Fibroblast of upper back skin (primary cell): ENCODE measurements around the gene CATSPER4.

Experiments used
- DNase-seq: peaks from one replicate; pipeline ENCODE4 v3.0.0-alpha.2; 2013

The CATSPER4 gene

DNA sequence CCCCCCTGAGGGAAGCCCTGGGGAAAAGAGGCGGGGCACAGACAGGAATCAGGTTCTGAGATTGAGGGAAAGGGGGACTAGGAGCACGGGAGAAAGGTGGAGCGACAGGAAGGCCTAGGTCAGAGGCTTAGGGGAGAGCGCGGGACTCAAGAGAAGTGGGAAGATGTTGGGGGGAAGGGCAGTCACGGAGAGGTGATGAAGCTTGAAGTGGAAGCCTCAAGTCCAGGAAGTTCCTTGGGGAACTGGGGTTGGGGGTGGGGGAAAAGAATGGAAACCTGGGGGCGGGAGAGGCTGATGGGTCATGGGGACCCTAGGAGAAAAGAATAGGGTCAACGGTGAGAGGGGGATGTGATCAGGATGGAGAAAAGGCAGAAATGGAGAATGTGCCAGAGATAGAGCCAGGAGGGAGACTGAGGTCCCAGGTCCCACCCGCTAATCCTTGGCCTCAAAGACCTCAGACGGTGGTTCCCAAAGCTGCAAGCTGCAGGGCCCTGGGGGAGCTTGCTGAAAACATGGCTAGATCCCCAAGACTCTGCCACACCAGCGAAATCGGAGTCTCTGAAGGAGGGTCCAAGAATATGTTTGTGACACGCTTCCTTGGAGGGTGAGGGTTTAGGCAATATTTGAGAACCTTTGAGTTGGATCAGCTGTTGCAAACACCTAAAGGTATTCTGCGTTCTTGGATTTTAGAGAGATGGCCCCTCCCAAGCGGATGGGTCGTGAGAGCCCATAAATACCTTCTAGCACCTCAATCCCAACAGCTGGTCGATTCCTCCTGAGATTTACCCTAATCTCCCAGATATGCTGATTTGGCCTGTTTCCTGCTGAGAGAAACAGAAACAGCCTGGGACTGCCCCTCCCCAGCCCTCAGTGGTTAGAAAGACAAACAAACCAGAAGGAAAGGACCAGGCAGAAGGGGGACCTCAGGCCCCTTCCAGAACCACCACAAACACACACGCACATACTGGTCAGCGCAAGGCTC, 25.2 kb upstream of the CATSPER4 start:
- DNase-seq: no peak

DNA sequence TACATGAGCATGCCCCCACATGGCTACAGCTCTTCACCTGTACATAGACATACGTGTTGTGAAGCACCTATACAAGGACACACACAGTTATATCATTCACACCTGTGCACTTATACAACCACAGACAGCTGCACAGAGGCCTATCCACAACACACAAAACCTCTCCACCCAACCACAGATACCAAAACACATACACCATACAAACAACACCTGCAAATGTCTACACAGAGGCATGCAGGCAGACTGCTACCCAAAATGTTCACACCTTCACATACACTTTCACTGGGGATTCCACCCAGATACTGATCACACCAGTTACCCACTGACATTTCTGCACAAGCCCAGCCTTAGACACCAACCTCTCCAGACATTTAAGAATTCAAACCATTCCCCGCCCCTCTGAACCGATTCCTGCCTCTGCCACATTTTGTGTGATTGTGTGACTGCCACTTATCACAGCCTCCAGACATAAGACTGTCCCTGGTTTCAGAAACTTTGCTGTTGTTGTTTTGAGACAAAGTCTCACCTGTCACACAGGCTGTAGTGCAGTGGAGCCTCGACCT, 23.6 kb upstream of the CATSPER4 start:
- DNase-seq: no peak

- DNase-seq: no peak
Observed at GRCh38 chr1:26168410-26169197, 21.8 kb upstream of the CATSPER4 start, which contains the start of gene C1orf232. TSS of gene C1orf232 (minus strand) at chr1:26168963. CDS start at chr1:26168499, 464 bp downstream.

DNA sequence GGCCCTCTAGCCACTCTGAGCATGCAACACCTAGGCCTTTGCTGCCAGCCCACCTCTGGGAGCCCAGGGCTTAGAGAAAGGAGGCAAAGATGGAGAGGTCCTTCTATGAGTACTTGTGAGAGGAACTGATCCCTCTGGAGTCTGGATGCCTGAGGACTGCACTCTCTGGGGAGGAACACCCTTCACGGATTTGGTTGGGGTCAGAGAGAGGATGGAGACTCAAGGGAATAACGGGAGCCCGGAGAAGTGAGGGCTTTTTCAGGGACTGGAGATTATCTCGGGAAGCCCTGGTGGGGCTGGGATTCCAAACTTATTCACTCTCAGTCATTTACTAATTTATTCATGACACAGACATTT, 21.2 kb upstream of the CATSPER4 start:
- DNase-seq: no peak

DNA sequence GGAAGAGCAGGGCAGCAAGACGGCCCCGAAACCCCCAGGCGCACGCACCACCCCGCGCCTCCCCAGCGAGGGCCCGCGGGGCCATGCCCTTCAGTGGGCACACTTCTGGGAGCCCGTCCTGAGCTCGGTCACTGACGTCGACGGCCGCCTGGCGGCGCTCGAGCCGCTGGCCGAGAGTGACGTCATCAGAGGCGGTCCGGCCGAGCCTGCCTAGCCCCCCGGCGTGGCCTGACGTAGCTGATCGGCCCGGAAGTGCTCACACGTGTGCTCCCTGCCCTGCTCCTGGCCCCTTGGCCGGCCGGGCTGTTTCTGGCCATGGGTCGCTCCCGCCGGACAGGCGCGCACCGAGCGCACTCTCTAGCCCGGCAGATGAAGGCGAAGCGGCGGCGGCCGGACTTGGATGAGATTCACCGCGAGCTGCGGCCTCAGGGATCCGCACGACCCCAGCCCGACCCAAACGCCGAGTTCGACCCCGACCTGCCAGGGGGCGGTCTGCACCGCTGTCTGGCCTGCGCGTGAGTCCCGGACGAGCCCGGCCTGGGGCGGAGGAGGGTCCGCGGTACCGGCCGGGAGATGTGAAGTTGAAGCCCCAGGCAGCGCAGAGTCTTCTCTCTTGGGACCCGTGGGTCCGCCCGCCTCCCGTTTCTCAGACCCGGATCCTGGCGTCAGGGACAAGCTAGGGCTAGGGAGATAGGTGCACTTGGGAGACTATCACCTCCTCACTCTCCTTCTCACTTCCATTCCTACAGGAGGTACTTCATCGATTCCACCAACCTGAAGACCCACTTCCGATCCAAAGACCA, 20.5 kb upstream of the CATSPER4 start, which contains the start of gene ZNF593:
Gene ZNF593, plus strand, starts transcription at position 240 of the 803 bp plus-strand sequence. Its CDS starts 76 bp downstream, at position 316.
- DNase-seq: peak; percentile 88

GRCh38 chr1:26170472-26170821, 20.0 kb upstream of the CATSPER4 start:
- DNase-seq: no peak

- no peak for DNase-seq
Observed at GRCh38 chr1:26171084-26172072, 19.0 kb upstream of the CATSPER4 start, which contains the start of gene ZNF593OS. TSS of gene ZNF593OS (minus strand) at chr1:26171832. CDS start at chr1:26171661, 171 bp downstream.

DNA sequence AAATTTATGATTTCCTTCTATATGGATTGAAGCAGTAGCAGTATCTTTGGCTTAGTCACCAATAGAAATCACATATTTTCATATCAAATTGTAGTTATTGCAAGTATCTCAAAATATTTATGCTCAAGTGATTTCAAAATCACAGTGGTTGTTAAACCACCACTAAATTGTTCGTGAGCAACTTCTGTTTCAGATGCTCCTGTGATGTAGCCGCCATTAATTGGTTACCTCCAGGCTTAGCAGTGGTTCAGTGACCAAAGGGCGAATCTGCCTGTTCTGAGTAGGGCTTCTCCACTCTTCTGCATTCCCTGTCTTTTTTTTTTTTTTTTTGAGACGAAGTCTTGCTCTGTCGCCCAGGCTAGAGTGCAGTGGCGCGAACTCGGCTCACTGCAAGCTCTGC, 15.1 kb upstream of the CATSPER4 start:
- no peak for DNase-seq

- no peak for DNase-seq
Observed at GRCh38 chr1:26177182-26177684, 13.2 kb upstream of the CATSPER4 start, which contains the start of gene CNKSR1. TSS of gene CNKSR1 (plus strand) at chr1:26177491. CDS start at chr1:26177548, 57 bp downstream.

- no peak for DNase-seq
Observed at GRCh38 chr1:26180010-26180506, 10.3 kb upstream of the CATSPER4 start.

DNA sequence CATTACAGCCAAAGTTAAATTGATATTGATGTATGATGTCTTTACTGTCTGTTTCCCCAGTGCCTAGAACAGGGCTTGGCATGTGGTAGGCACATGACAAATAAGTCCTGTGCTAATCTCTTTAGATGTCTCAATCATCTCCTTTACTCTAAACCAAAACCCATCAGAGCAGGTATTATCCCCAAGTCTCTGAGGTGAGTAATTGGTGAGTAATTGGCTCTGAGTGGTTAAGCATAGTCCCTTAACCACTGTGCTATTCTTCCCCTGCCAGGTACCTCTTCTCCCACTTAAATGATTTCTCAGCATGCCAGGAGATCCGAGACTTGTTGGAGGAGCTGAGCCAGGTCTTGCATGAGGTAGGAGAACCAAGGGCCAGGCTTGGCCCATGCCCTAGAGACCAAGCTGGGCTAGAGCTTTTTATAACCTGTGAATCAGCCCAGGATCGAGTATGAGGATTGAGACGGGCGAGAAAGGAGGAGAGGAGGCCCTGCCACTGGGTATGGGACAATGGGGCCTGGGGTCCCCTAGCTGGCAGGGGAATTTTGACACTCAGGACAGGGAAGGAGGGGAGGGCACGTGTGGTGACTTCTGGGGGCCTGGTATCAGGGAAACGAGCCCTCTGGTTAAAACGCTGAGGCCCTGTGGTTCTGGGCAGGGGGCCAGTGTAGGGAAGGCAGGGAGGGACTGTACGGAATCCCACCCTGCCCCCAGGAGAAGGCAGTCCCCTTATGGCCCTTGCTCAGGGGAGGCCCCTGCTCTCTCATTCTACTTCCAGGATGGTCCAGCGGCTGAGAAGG, 8.6 kb upstream of the CATSPER4 start:
- no peak for DNase-seq

DNA sequence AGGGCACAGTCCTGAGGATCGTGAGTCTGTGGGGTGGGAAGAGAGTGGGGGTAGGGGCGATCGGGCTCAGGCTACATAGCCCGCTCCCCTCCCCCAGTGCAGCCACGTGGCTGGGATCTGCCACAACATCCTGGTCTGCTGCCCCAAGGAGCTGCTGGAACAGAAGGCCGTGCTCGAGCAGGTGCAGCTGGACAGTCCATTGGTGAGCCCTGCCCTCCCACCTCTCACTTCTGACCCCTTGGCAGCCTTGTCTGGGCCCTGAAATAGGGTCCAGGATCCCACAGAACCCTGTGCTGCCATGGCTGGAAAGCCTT, 8.1 kb upstream of the CATSPER4 start:
- no peak for DNase-seq

DNA sequence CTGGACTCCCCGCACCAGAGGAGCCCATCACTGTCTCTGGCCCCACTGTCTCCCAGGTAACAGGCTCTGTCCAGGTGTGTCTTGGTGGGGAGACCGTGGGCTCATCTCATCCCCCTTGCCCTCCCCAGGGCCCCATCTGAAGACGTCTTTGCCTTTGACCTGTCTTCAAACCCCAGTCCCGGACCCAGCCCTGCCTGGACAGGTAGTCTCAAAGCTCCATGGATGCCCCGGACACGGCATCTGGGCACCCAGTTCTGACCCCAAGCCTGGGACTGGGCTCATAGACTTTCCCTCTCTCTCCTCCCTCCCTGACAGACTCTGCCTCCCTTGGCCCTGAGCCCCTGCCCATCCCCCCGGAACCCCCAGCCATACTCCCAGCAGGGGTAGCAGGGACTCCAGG, 6.3 kb upstream of the CATSPER4 start:
- no peak for DNase-seq

- no peak for DNase-seq
Observed at GRCh38 chr1:26184883-26185282, 5.5 kb upstream of the CATSPER4 start.

DNA sequence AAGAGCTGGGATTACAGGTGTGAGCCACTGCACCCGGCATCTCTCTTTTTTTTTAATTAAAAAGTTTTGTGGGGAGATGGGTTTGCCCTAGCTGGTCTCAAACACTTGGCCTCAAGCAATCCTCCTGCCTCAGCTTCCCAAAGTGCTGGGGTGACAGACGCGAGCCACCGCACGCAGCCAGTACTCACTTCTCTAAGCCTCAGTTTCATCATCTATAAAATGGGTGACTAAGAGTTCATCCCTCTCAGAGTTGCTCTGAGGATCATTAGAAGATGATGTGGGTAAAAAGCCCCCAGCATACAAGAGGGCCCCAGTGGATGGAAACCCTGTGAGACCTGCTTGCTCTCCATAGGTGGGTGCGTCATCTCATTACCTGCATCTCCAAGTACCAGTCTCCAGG, 2.5 kb upstream of the CATSPER4 start:
- no peak for DNase-seq

DNA sequence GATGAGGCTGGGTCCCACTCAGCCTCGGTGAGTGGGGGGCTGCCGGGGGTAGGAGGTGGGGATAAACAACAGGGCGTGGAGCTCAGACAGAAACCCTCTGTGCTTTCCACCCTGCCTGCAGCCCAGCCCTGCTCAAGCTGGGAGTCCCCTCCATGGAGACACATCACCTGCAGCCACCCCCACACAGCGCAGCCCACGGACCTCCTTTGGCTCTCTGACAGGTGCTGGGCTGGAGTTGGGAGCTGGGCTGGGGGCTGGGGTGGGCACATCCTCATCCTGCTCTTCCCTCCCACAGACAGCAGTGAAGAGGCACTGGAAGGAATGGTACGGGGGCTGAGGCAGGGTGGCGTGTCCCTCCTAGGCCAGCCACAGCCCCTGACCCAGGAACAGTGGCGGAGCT, 1.9 kb upstream of the CATSPER4 start:
- DNase-seq: no peak

DNA sequence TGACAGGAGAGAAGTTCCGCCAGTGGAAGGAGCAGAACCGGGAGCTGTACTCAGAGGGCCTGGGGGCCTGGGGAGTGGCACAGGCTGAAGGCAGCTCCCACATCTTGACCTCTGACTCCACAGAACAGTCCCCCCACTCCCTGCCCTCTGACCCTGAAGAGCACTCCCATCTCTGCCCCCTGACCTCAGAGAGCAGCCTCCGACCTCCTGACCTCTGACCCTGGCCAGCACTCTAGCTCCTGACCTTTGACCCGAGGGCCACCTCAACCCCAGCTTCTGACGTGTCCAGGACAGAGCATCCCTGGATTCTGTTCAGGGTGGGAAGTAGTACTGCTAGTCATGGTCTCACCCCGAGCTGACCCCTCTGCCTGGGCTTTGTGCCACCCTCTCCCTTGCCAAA, 1.1 kb upstream of the CATSPER4 start:
- DNase-seq: no peak

GRCh38 chr1:26189751-26190275, 589 bp upstream of the CATSPER4 start:
- no peak for DNase-seq

DNA sequence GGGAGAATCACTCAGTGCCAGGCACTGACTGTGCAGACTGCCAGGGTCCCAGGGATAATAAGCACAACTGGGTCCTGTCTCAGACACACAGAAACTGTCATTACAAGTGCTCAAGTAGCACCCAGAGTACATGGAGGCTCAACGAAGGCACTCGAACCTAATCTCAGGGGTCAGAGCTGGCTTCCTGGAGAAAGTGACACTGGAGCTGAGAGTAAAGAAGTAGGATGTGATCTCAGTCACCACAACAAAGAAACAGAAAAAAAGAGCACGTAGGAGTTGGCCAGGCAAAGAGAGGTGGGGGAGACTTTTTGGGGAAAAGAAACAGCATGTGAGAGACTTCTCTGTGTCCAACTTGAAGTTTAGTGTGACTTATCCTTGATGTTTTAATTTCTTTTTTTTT, 1.3 kb downstream of the CATSPER4 start:
- no peak for DNase-seq

DNA sequence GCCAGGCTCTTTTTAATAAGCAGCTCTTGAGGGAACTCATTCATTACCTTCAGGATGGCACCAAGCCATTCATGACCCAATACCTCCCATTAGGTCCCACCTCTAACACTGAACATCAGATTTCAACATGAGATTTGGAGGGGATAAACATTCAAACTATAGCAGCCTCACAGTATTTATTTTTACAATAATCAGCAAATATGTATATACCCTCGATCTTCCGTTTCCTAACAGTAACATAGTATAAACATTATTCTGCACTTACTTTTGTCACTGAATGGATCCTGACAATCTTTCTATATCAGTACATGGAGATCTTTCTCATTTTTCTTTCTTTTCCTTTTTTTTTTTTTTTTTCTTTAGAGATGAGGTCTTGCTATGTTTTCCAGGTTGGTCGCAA, 5.4 kb downstream of the CATSPER4 start:
- DNase-seq: no peak
